Breast epithelium (tissue), 4 donors: ENCODE measurements around the gene SARS2. TPM values are rescaled to one million over a fixed set of nuclear protein-coding genes. Genes with fewer than 3 reads are reported as not detected.

Experiments used
- DNase-seq, 2 donors: peaks; one replicate each; pipeline ENCODE4 v3.0.0-alpha.2; 2019; ENCODE audit warnings: low spot score in 2 of 2
- H3K27ac ChIP-seq, 2 donors: fragments of 200-600 bp; sonication (generic) in 1 of 2; one replicate each; pipeline ENCODE4 v1.5.1; 2016 to 2019; ENCODE audit warnings: mild to moderate bottlenecking in 1 of 2
- H3K27me3 ChIP-seq, 2 donors: fragments of 200-600 bp; sonication (generic) in 1 of 2; one replicate each; pipeline versions ENCODE4 v1.5.1 to v1.6.0; 2017 to 2019; ENCODE audit warnings: control low read depth in 1 of 2, mild to moderate bottlenecking in 1 of 2
- H3K36me3 ChIP-seq: fragments of 200-600 bp; one replicate; pipeline ENCODE4 v1.5.1; 2019
- H3K4me1 ChIP-seq, 2 donors: fragments of 200-600 bp; sonication (generic); one replicate each; pipeline ENCODE4 v1.5.1; 2016 to 2019; ENCODE audit warnings: control low read depth in 1 of 2
- H3K4me3 ChIP-seq, 3 donors: fragments of 200-600 bp; sonication (generic); 1 replicate in 2 of 3; 2 replicates in 1 of 3; pipeline ENCODE4 v1.5.1; 2016 to 2019; ENCODE audit warnings: mild to moderate bottlenecking in 3 of 3, moderate library complexity in 2 of 3
- H3K9me3 ChIP-seq, 2 donors: fragments of 200-600 bp; sonication (generic) in 1 of 2; one replicate each; pipeline ENCODE4 v1.5.1; 2016 to 2019; ENCODE audit warnings: control low read depth in 1 of 2
- POLR2A ChIP-seq: fragments of 450-650 bp; IDR thresholded peaks from one replicate; pipeline ENCODE4 v1.6.1; 2016; ENCODE audit warnings: antibody characterized with exemption, mild to moderate bottlenecking, moderate library complexity
- POLR2AphosphoS5 ChIP-seq, 3 donors: sonication (generic); formaldehyde crosslinking; IDR thresholded peaks; one replicate each; pipeline ENCODE4 v1.6.1; 2017; ENCODE audit warnings: antibody characterized with exemption in 3 of 3
- intact Hi-C: fragments of 100-400 bp; cut with DNase I; formaldehyde crosslinking; loops from one replicate; pipeline ENCODE4 v1.15.1; 2023; ENCODE audit warnings: low total_unique reads
- total RNA-seq, 3 donors: library from RNA; depleted of rRNA; stranded (reverse); fragments of >200 nt; gene quantifications; one replicate each; pipeline ENCODE4 v1.1.0, GENCODE V29; 2016
- TF ChIP-seq, protein P1 (sequence below), 3 donors: fragments of 450-650 bp; IDR thresholded peaks; one replicate each; pipeline ENCODE4 v1.5.1; 2016 to 2017; ENCODE audit warnings: antibody characterized with exemption in 3 of 3, mild to moderate bottlenecking in 3 of 3, moderate library complexity in 3 of 3

SARS2 gene
- total RNA-seq, 3 donors from 2014 or later: 10.9 to 22.6 (median 18.9) TPM

DNA sequence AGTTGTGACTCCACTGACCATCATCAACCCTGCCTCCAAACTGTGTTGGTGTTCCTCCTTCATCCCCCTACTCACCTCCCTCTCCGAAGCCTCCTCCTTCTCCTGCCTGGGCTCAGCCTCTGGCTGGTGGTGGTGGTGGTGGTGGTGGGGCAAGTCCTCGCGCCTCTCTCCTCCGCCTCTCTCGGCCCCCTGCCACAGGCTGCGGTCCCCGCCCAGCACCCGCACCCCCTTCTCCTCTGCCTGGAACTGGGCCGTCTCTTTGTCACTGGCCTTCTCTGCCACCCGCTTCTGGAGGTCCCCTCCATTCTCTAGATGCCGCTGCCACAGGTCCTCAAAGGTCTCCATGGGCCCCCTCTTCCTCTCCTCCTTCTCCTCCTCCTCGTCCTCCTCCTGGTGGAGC, 20.1 kb downstream of the SARS2 start:
- intact Hi-C loops: no loop called here
- TF ChIP-seq POLR2AphosphoS5 (IDR thresholded peaks at IDR 0.05): no peak
- TF ChIP-seq, protein P1, sequence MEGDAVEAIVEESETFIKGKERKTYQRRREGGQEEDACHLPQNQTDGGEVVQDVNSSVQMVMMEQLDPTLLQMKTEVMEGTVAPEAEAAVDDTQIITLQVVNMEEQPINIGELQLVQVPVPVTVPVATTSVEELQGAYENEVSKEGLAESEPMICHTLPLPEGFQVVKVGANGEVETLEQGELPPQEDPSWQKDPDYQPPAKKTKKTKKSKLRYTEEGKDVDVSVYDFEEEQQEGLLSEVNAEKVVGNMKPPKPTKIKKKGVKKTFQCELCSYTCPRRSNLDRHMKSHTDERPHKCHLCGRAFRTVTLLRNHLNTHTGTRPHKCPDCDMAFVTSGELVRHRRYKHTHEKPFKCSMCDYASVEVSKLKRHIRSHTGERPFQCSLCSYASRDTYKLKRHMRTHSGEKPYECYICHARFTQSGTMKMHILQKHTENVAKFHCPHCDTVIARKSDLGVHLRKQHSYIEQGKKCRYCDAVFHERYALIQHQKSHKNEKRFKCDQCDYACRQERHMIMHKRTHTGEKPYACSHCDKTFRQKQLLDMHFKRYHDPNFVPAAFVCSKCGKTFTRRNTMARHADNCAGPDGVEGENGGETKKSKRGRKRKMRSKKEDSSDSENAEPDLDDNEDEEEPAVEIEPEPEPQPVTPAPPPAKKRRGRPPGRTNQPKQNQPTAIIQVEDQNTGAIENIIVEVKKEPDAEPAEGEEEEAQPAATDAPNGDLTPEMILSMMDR (IDR thresholded peaks at IDR 0.05): no peak
- TF ChIP-seq POLR2A: no peak

DNA sequence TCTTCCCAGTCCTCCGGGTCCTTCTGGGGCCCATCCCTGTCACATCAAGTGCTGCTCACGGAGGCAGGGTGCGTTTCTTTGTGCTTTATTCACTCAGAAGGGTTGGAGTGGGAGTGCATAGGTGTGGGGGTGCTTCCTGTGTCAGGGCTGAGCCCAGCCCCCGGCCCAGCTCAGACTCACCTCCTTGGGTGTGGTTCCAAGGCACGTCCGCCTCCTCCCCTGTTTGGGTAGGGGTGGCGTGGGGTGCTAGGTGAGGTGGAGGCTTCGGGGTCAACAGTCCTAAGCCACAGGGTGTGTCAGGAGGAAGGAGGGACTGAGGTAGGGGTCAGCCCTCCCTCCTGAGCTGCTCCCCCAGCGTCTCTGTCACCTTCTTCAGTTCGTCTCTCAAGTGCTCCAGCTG, 21.7 kb downstream of the SARS2 start:
- H3K27me3 ChIP-seq: no peaks in the 10 kb centered on the region
- intact Hi-C loops: no loop called here
- TF ChIP-seq POLR2A (no peak), POLR2AphosphoS5 (IDR thresholded peaks at IDR 0.05) (no peak)
- TF ChIP-seq, protein P1 (IDR thresholded peaks at IDR 0.05): no peak
- no peaks in the 10 kb centered on the region for H3K4me1 ChIP-seq
- H3K27ac ChIP-seq: no peak overlapping the region
- peaks cover 4% of the 10 kb centered on the region for H3K36me3 ChIP-seq
- no peak overlapping the region for H3K4me3 ChIP-seq
- no peak for DNase-seq
- H3K9me3 ChIP-seq: no peaks in the 10 kb centered on the region

More for the DNA sequence above, 20.1 kb downstream of the SARS2 start:
- no peaks in the 10 kb centered on the region for H3K9me3 ChIP-seq
- no peaks in the 10 kb centered on the region for H3K27me3 ChIP-seq
- H3K27ac ChIP-seq: no peak overlapping the region
- no peak overlapping the region for H3K4me3 ChIP-seq
- H3K4me1 ChIP-seq: no peaks in the 10 kb centered on the region
- DNase-seq: no peak
- peaks cover 2% of the 10 kb centered on the region for H3K36me3 ChIP-seq

DNA sequence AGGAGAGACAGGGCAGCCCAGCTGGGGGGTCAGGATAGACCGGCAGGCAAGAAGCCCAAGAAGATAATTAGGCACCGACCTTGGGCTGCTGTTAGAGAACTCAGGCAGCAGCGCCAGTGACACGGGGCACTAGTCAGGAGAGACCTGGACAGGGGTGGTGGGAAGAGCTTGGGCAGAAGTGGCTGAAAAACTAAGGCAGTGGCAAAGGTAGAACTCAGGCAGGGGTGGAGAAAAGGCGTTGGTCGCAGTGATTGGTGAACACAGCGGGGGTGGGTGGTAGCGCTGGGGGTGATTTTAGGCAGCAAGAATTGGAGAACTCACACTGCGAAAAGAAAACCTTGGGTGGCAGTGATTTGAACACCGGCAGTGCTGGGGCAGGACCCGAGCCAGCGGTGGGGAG, 22.9 kb downstream of the SARS2 start:
- Histone ChIP-seq H3K36me3 (peaks cover 4% of the 10 kb centered on the region), H3K9me3 (no peaks in the 10 kb centered on the region), H3K27ac (no peak overlapping the region), H3K4me3 (no peak overlapping the region), H3K4me1 (no peaks in the 10 kb centered on the region), H3K27me3 (no peaks in the 10 kb centered on the region)
- TF ChIP-seq, protein P1 (IDR thresholded peaks at IDR 0.05): no peak
- TF ChIP-seq POLR2A (no peak), POLR2AphosphoS5 (IDR thresholded peaks at IDR 0.05) (no peak)
- intact Hi-C loops: no loop called here
- no peak for DNase-seq

DNA sequence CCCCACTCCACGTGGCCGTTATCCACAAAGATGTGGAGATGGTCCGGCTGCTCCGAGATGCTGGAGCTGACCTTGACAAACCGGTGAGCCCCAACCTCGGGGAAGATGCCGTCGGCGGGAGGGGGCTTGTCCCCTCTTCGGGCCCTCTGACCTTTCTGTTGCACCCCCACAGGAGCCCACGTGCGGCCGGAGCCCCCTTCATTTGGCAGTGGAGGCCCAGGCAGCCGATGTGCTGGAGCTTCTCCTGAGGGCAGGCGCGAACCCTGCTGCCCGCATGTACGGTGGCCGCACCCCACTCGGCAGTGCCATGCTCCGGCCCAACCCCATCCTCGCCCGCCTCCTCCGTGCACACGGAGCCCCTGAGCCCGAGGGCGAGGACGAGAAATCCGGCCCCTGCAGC, 23.3 kb downstream of the SARS2 start:
- intact Hi-C loops: no loop called here
- H3K9me3 ChIP-seq: no peaks in the 10 kb centered on the region
- H3K27ac ChIP-seq: no peak overlapping the region
- no peak for DNase-seq
- H3K4me3 ChIP-seq: no peak overlapping the region
- TF ChIP-seq POLR2AphosphoS5 (IDR thresholded peaks at IDR 0.05) (no peak), POLR2A (no peak)
- TF ChIP-seq, protein P1 (IDR thresholded peaks at IDR 0.05): no peak
- peaks cover 4% of the 10 kb centered on the region for H3K36me3 ChIP-seq
- H3K4me1 ChIP-seq: no peaks in the 10 kb centered on the region
- H3K27me3 ChIP-seq: no peaks in the 10 kb centered on the region

DNA sequence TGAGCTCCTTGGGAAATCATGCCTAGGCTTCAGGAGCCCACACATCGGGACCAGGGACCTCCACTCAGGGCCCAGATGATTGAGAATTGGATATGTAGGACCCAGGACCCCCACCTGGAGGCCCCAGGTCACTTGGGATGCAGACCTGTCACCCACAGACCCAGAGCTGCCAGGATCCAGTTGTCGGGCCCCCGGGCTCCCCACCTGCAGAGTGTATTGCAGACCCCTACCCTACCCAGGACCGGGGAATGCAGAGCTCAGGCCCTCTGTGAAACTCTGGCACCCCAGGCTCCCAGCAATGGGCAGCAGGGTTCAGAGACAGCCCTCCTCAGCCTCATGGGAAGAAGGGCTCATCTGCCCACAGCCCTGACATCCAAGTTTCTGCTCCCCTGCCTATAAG, 24.9 kb downstream of the SARS2 start:
- TF ChIP-seq POLR2AphosphoS5 (IDR thresholded peaks at IDR 0.05) (no peak), POLR2A (no peak)
- TF ChIP-seq, protein P1 (IDR thresholded peaks at IDR 0.05): no peak
- Histone ChIP-seq H3K36me3 (peaks cover 4% of the 10 kb centered on the region), H3K9me3 (no peaks in the 10 kb centered on the region), H3K4me3 (no peak overlapping the region), H3K27ac (no peak overlapping the region), H3K27me3 (no peaks in the 10 kb centered on the region), H3K4me1 (peaks cover 0 to 3% of the 10 kb centered on the region in 2 donors)
- DNase-seq: no peak
- intact Hi-C loops: no loop called here
